DMS 273 treated with DMSO at 0.1 percent for 48 hours (cell line): Measurements from ENCODE around the gene LAP3.

Source experiments
- DNase-seq: peaks from one replicate; lab custom pipeline; 2025; lab: John Stamatoyannopoulos, UW

Gene LAP3

DNA sequence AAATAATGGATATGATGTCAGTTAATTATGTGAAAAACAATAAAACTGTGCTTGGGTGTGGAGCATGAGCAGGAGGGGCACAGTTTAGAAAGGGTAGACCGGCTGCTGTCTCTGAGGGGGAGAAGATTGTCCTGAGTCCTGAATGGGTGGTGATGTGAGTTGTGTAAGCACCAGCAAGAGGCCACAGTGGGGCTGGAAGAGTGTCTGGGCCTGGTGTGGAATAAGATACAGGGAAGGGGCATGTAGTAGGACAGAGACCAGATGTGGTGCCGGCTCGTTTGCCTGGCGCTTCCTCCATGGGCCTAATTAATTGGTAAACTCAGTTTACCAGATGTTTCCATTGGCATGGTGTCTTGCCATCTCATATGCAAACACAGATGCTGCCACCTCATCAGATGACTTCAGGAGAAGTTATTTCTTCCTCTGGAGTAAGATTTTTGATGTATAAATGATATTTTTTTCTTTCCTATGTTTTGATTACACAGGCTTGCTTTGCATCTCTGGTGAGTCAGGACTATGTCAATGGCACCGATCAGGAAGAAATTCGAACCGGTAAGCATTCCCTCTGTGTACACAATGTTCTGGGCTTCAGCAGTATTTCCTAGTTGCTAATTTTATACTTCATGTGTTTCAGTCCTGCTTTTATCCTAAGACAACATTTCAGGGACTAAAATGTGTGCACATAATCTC, 42.6 kb downstream of the LAP3 start:
- DNase-seq: no peak

DNA sequence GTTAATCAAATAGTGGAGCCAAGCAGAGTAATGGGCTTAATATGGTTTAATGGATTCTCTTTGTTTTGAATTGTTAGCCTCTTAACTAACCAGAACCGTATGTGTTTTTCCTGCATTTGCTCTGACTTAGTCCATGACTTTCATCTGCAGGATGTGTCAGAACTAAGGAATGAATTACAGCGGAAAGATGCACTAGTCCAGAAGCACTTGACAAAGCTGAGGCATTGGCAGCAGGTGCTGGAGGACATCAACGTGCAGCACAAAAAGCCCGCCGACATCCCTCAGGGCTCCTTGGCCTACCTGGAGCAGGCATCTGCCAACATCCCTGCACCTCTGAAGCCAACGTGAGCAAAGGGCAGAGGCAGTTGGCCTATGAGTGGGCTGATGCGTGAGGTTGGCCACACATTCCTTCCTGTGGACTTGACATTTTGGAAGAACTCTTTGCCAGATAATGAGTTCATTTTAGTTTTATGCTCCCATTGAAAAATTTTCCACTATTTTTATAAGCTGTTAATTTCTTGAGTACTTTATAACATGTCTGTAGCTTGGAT, 46.5 kb downstream of the LAP3 start:
- DNase-seq: no peak

DNA sequence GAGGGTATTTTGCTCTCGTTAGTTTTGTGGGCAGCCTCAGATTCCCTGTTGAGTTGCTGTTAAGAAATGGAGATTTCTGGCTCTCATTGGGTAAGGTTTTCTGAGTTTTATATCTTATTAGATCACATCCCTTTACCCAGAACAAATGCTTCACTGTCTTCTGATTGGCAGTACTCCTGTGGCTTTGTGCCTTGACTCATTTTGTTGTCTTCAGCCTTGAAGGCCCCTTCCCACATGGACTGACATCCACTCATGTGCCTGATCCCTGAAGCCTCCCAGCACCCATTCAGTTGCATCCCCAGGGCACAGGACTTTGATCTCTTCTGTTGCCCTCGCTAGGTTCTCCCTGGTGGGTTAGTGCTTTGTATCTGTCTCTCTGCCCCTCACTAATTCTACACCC, 47.8 kb downstream of the LAP3 start:
- no peak for DNase-seq

DNA sequence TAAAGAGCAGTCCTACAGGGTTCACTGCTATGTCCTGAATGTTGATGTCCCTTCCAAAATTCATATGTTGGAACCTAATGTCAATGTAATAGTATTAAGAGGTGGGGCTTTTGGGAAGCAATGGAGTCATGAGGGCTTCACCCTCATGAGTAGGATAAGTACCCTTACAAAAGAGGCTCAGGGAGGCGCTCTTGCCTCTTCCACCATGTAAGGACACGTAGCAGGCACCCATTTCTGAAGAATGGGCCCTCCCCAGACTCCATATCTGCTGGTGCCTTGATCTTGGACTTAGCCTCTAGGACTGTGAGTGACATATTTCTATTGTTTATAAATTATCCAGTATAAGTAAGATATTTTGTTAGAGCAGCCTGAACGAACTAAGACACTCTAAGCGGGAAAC, 53.2 kb downstream of the LAP3 start:
- no peak for DNase-seq

DNA sequence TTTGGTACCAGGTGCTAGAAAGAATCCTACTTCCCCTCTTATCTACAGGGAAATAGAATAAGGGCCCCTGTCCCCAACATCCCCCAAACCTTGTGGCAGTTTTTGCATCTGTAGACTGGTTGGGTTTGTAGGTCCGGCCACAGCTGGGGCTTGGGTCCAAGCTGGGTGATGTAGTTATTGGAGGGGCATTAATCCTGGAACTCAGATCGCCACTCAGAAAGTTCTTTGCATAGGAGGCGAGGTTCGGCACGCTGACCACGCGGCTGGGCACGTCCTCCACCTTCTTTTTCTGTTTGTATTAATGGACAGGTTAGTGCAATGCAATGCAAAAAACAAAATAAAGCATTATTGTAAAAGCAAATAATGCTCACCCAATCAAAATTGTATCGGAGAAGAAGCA, 56.6 kb downstream of the LAP3 start:
- DNase-seq: no peak

DNA sequence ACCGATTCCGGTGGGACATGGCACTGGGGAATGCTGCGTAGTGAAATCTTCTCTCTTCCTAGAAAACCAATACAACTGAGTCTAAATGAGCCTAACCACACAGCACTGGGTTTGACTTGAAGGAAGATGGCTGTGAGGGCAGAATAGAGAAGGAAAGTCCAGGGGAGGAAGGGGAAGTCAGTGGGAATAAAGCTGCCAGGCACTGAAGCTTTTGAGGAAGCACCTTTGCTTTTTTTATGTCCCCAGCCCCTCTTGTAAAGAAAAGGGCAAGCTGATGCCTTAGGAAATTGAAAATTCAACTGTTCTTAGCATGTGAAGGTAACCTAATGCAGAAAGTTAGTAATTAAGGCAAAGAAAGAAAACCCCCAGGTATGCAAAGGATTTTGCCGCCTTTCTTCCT, 58.1 kb downstream of the LAP3 start:
- DNase-seq: no peak

DNA sequence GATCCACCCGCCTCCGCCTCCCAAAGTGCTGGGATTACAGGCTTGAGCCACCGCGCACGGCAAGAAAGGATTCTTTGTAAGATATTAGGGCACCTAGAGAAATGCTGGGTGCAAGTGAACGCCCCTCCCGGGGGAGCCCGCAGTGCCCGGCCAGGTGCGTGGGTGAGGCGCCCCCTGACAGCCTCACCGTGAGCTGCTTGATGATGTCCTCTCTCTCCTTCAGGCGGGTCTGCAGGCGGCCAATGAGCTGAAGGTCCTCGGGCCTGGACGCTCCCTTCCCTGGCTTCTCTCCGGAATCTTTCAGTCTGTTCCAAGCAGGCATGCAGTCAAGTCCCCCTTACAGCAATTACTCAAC, 59.3 kb downstream of the LAP3 start:
- DNase-seq: no peak

DNA sequence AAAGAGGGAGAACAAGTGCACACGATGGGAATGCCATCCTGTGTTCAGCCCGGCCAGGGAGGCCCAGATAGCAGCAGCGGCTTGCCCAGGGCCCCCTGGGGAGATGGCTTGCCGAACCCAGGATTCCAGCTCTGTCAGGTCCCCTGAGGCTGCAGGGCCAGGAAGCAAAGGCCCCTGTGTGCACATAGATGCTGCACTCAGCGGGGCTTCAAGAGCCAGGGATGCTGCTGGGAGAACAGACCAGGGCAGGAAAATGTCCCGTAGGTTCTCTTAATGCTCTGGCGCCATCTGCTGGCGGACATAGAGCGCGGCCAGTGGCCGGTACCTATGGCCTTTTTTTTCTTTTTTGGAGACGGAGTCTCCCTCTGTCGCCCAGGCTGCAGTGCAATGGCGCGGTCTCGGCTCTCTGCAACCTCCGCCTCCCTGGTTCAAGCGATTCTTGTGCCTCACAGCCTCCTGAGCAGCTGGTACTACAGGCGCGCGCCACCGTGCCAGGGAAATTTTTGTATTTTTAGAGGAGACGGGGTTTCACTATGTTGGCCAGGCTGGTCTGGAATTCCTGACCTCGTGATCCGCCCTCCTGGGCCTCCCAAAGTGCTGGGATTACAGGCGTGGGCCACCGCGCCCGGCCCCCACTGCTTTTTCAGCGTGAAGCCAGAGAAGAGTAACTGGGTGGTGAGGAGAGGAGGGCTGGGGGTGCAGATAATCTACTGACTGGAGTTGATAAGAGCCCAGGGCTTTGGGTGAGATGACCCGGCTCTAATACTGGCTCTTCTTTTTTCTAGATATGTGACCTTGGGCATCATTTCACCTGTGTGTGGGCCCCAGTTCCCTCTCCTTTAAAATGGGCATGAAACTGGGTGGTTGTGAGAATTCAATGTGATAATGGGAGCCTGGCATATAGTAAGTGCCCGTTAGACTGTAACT, 60.0 kb downstream of the LAP3 start:
- peak; percentile 57 for DNase-seq

DNA sequence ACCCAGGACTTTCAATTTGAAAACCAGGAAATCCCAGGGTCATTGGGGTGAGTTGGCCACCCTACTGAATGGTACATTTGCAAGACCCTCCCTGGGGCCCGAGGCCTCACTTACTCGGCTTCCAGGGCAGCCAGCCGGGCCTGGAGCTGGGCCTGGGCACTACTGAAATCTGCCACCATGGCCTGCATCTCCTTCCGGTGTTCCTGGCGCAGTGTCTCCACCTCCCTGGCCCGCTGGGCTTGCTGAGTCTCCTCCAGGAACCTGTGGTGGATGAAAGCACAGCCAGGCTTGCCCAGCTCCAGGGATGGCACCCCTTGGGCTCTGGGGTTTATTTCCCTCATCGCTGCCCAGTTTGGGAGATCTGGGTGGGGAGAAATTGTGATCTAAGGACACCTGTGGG, 62.1 kb downstream of the LAP3 start:
- DNase-seq: no peak

DNA sequence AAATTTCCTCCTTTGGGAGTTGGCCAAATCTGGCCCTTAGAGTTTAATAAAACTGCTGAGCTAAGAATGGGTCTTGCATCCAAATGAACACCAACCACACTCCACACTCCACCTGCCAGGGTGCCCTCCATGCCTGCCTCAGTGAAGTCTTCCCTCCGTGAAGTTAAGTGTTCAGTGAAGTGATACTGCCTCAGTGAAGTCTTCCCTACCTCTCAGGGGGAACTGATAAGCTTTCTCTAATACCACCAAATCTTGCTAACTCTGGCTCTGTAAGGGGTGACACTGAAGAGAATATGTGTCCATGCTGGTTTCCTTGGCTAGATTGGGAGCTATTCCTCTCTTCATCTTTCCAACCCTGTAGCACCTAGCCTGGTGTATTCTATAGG, 65.4 kb downstream of the LAP3 start:
- DNase-seq: no peak

DNA sequence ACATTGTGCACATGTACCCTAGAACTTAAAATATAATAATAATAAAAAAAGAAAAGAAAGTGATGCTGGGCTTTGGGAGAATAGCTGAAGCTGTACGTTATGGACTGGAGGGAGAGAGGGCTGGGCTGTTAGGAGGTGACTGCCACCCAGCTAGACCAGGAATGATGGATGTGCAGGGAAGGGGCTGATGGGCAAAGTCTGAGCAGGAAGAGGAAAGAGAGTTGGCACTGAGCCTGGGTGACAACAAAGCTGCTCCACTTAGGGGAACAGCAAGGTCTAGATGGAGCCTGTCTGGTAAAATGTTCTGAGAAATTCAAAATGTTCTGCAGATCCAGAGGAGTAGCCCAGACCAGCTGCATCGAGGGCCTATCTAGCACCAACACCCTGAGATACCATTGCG, 69.7 kb downstream of the LAP3 start:
- DNase-seq: no peak

DNA sequence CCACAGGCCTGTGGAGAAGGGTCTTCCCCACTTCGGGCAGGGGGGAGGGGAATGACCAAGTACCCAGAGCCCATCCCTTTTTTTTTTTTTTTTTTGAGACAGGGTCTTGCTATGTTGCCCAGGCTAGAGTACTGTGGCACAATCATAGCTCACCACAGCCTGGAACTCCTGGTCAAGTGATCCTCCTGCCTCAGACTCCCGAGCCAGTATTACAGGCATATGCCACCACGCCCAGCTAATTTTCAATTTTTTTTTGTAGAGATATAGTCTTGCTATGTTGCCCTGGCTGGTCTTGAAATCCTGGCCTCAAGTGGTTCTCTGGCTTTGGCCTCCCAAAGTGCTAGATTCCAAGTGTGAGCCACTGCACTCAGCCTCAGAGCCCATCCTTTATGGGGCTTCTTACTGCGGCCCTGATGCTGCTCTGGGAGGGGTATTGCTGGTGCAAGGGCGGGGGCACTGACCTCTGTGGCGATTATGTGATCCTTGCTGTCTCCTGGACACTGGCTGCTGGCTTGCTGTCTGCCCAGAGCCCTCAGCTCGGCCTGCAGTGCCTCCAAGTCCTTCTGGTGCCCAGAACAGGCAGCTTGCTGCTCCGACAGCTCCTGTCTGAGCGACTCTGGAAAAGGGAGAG, 70.3 kb downstream of the LAP3 start:
- DNase-seq: no peak

DNA sequence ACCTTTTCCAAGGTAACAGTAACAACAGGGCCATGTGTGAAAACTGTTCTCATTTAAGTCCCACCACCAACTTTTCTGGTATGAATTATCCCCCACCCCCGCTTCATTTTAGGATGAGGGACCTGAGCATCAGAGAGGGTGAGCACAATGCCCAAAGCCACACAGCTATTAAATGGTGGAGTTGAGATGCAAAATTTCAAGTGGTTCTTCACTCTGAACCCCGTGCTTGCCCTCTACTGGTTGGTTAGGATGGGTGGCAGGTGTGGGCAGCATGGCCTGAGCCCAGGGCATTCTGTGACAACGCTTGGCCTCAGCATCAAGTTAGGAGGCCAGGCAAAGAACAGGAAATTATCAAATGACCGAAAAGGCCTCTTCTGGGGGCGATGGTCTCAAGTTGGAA, 70.9 kb downstream of the LAP3 start:
- DNase-seq: no peak

DNA sequence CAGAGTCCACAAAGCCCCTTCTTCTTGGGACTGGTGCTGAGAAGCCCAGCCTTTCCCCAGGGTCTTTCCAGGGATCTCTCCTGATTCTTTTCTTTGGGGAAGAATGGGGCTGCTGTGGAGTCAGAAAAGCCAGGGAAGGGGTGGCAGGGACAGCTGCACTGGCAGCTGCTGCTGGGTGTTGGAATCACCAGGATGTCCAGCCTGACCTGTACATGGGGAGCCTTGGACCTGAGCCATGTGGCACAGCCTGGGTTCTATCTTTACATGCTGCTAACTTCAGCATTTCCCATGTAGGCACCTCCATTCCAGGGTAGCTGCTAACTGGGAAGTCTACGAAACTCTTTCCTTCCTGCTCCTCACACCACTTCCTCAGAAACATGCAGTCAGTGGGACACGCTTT, 73.4 kb downstream of the LAP3 start:
- DNase-seq: no peak

DNA sequence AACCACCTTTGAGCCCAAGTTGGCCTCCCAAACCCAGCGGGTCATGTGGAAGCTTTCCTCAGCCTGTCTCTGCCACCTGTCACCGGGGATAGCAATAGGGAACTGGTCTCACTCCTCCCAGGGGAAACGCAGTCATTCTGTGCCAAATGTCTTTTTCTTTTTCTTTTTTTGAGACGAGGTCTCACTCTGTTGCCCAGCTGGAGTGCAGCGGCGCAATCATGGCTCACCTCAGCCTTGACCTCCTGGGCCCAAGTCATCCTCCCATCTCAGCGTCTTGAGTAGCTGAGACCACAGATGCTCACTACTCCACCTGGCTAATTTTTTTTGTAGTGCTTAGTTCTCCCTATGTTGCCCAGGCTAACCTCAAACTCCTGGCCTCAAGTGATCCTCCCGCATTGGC, 77.7 kb downstream of the LAP3 start:
- no peak for DNase-seq

DNA sequence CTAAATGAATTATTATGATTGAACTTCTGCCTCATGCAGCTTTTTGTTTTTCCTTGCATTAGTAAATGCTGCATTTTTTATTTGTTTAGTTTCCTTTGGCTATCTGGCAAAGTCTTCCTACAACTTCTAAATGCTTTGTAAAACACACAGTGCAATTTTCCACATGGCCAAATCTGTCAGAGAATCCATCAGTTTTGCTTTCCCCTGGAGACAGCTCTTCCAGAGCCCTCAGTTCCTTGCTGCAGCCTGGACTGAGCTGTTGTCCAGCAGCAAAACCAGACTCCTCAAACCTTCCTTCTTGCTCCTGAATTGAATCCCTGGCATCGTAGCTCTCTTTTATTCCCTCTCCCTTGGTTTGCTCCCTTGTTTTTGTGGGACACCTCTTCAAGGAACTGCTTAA, 80.1 kb downstream of the LAP3 start:
- no peak for DNase-seq
